K562 (cell line): ENCODE results near the gene GPR4. TPM values are rescaled to one million over a fixed set of nuclear protein-coding genes. Genes with fewer than 3 reads are reported as not detected.

Source experiments
- ATAC-seq: fragments of 200-7000 bp; cut with Tn5 transposase; 3 replicates; pipeline ENCODE4 v1.9.1; 2020; ENCODE audit warnings: moderate library complexity
- BruUV-seq: library from RNA; stranded (reverse); fragments of 400-500 nt; replicated peaks from 2 replicates; lab custom pipeline; 2021; lab: Mats Ljungman, UMichigan
- CTCF ChIA-PET: fragments of 300-600 bp; formaldehyde crosslinking; extraction: SDS; loops from one replicate; lab custom pipeline; 2021; ENCODE audit warnings: low intra/inter-chr PET ratio; lab: Yijun Ruan, JAX
- POLR2A ChIA-PET: fragments of 300-600, 350-650 bp; sonication (Branson Sonifier 250); formaldehyde crosslinking; extraction: SDS; loops from one replicate; lab custom pipeline; 2021; ENCODE audit warnings: antibody characterized with exemption, inconsistent platforms; lab: Yijun Ruan, JAX
- DNase-seq, 4 experiments: peaks; one replicate each; pipeline versions ENCODE4 v3.0.0 to v3.0.0-alpha.2; 2011 to 2018; ENCODE audit warnings: low spot score in 3 of 4, mixed read lengths in 3 of 4; ENCODE audit errors: extremely low read depth in 1 of 4
- FAIRE-seq: peaks from 2 replicates; lab custom pipeline; 2011; peaks lifted over from hg19 to GRCh38; lab: Jason Lieb, UNC
- H2AFZ ChIP-seq: 2 replicates; pipeline ENCODE4 v1.6.0; 2011; ENCODE audit warnings: low read depth, low read length, control low read depth, inconsistent platforms
- H3K27ac ChIP-seq: fragments of 200-600 bp; 3 replicates; pipeline ENCODE4 v1.8.0; 2011; ENCODE audit warnings: low read depth, mild to moderate bottlenecking, control low read depth, inconsistent platforms, low read length, moderate library complexity, mixed read lengths; ENCODE audit errors: extremely low read depth
- H3K27me3 ChIP-seq, 2 experiments: fragments of 300-600 bp in 1 of 2; 2 replicates in 1 of 2; 3 replicates in 1 of 2; pipeline versions ENCODE4 v1.6.0 to v1.8.0; 2011; ENCODE audit warnings: inconsistent platforms in 2 of 2, low read length in 2 of 2, mild to moderate bottlenecking in 1 of 2, mixed read lengths in 1 of 2, moderate library complexity in 1 of 2; ENCODE audit not compliant: control insufficient read depth in 2 of 2, insufficient read depth in 2 of 2
- H3K36me3 ChIP-seq: fragments of 300-600 bp; 3 replicates; pipeline ENCODE4 v1.8.0; 2011; ENCODE audit warnings: mild to moderate bottlenecking, low read length, inconsistent platforms; ENCODE audit not compliant: control insufficient read depth, insufficient read depth
- H3K4me1 ChIP-seq, 2 experiments: fragments of 200-600 bp in 1 of 2; replicated peaks in 1 of 2; 2 replicates in 1 of 2; 3 replicates in 1 of 2; pipeline versions ENCODE4 v1.5.1 to v1.8.0; 2011; ENCODE audit warnings: inconsistent platforms in 2 of 2, low read length in 2 of 2, mild to moderate bottlenecking in 1 of 2, mixed read lengths in 1 of 2, moderate library complexity in 1 of 2; ENCODE audit not compliant: control insufficient read depth in 2 of 2, insufficient read depth in 2 of 2
- H3K4me2 ChIP-seq: 2 replicates; pipeline ENCODE4 v1.6.1; 2011; ENCODE audit warnings: low read length, control low read depth, inconsistent platforms, mixed read lengths; ENCODE audit not compliant: insufficient read depth
- H3K4me3 ChIP-seq: fragments of 200-600 bp; sonication (generic), shearing (Covaris generic); 2 replicates; pipeline ENCODE4 v1.5.1; 2016; ENCODE audit warnings: control low read depth, inconsistent platforms
- H3K79me2 ChIP-seq: fragments of 200-600 bp; 3 replicates; pipeline ENCODE4 v1.8.0; 2011; ENCODE audit warnings: low read length, inconsistent platforms; ENCODE audit not compliant: control insufficient read depth, insufficient read depth
- H3K9ac ChIP-seq, 2 experiments: 2 replicates each; pipeline versions ENCODE4 v1.6.0 to v1.6.1; 2011; ENCODE audit warnings: low read depth in 2 of 2, low read length in 2 of 2, control low read depth in 1 of 2, inconsistent platforms in 1 of 2, mild to moderate bottlenecking in 1 of 2, mixed read lengths in 1 of 2; ENCODE audit not compliant: insufficient read depth in 1 of 2
- H3K9me1 ChIP-seq: one replicate; pipeline ENCODE4 v1.6.0; 2011; ENCODE audit warnings: inconsistent platforms, mild to moderate bottlenecking, low read length, moderate library complexity; ENCODE audit not compliant: control insufficient read depth, insufficient read depth
- H3K9me3 ChIP-seq: replicated peaks from 2 replicates; pipeline ENCODE4 v1.5.1; 2011; ENCODE audit warnings: low read depth, low read length, inconsistent platforms; ENCODE audit not compliant: control insufficient read depth, insufficient read depth
- H4K20me1 ChIP-seq: replicated peaks from 2 replicates; pipeline ENCODE4 v1.6.1; 2011; ENCODE audit warnings: low read length, inconsistent platforms, mixed read lengths; ENCODE audit not compliant: control insufficient read depth, insufficient read depth
- CBFA2T3 ChIP-seq: fragments of 450-650 bp; IDR thresholded peaks from 2 replicates; pipeline ENCODE4 v1.6.1; 2017
- FOXK2 ChIP-seq, 2 experiments: fragments of 450-650 bp; IDR thresholded peaks in 1 of 2; conservative IDR thresholded peaks in 1 of 2; 2 replicates each; pipeline ENCODE4 v1.6.1; 2016; ENCODE audit warnings: low read depth in 2 of 2, mild to moderate bottlenecking in 1 of 2
- HIVEP1 ChIP-seq: fragments of 250-450 bp; sonication (Bioruptor Pico); IDR thresholded peaks from 2 replicates; pipeline ENCODE4 v1.4.0; 2020; ENCODE audit warnings: mild to moderate bottlenecking
- IRF2 ChIP-seq: sonication (generic); formaldehyde crosslinking; IDR thresholded peaks from 2 replicates; pipeline ENCODE4 v1.8.1; 2022; ENCODE audit warnings: mild to moderate bottlenecking, missing genetic modification reagents
- NFE2 ChIP-seq: IDR thresholded peaks from 2 replicates; pipeline ENCODE4 v1.6.1; 2014; ENCODE audit warnings: antibody characterized with exemption, low read depth
- RAD51 ChIP-seq: fragments of 450-650 bp; IDR thresholded peaks from 2 replicates; pipeline ENCODE4 v1.7.1; 2016; ENCODE audit warnings: low read depth, mild to moderate bottlenecking, borderline replicate concordance
- ZFP36 ChIP-seq: fragments of 150-350 bp; IDR thresholded peaks from 2 replicates; pipeline ENCODE4 v1.6.1; 2018; ENCODE audit warnings: low read length, low read depth; ENCODE audit not compliant: partially characterized antibody
- WGBS: fragments of 100-300 bp; shearing (Covaris generic); methylation state at CpG from one replicate; pipeline ENCODE4 v1.1.6; 2016; ENCODE audit warnings: low coverage, mixed read lengths; ENCODE audit not compliant: insufficient coverage; ENCODE audit errors: missing lambda C conversion rate; 5-methylcytosine and 5-hydroxymethylcytosine counted together
- in situ Hi-C: fragments of 300-500 bp; cut with MboI; formaldehyde crosslinking; loops from 4 replicates; pipeline ENCODE4 v1.15.0; 2018; ENCODE audit warnings: inconsistent platforms, mixed read lengths
- intact Hi-C: fragments of 100-400 bp; cut with micrococcal nuclease; formaldehyde crosslinking; loops from 2 replicates; pipeline ENCODE4 v1.14.2; 2022
- polyA plus RNA-seq, 8 experiments: library from polyadenylated mRNA; depleted of rRNA in 4 of 8; stranded (reverse) in 5 of 8; unstranded in 3 of 8; fragments of >200 nt; fragmentation: Nextera tagmentation in 2 of 8; fragmentation: Illumina TruSeq in 1 of 8; extraction: Ambion mirVana in 2 of 8; extraction: Trizol in 1 of 8; gene quantifications; 2 replicates each; pipeline versions ENCODE4 v1.2.1 to v1.2.3, GENCODE V29; 2011 to 2014; ENCODE audit warnings: inconsistent platforms in 1 of 8, missing spikeins in 1 of 8
- total RNA-seq, 7 experiments: library from RNA; depleted of rRNA in 6 of 7; stranded (reverse); fragments of >200 nt in 6 of 7; fragmentation: Illumina TruSeq in 2 of 7; extraction: Trizol in 2 of 7; gene quantifications; 2 replicates each; pipeline versions ENCODE4 v1.2.1 to v1.2.3, GENCODE V29; 2011 to 2021; ENCODE audit warnings: low replicate concordance in 1 of 7

GPR4 gene
- total and polyA plus RNA-seq, 9 of the 15 experiments (the other 6 are each of a cell fraction or from before 2014, with no cell fraction given), result 0.03 to 0.09 (median 0.04) TPM; not detected in 5

- Histone ChIP-seq H3K27ac (no peak overlapping the region), H3K9me1 (no peaks in the 10 kb centered on the region), H3K9me3 (no peaks in the 10 kb centered on the region), H2AFZ (no peak overlapping the region), H3K27me3 (no peaks in the 10 kb centered on the region), H3K79me2 (no peaks in the 10 kb centered on the region), H3K4me2 (no peak overlapping the region), H3K4me1 (peaks cover 6 to 12% of the 10 kb centered on the region in 2 experiments; a peak in 4 of 5 replicates), H3K36me3 (peaks cover 38% of the 10 kb centered on the region; the same call in 2 of the 3 replicates), H4K20me1 (no peaks in the 10 kb centered on the region), H3K4me3 (no peak overlapping the region), H3K9ac (no peak overlapping the region)
- in situ Hi-C loops, result no loop called here
- ATAC-seq (no peak), DNase-seq (no peak), FAIRE-seq (no peak)
- TF ChIP-seq NFE2 (no peak), HIVEP1 (CRISPR knock-in tag) (no peak), FOXK2 (conservative IDR thresholded peaks at IDR 0.05 in 1 of 2, IDR thresholded peaks at IDR 0.05 in 1 of 2; ENCODE audit: low read depth in 2 of 2) (no peak), ZFP36 (peak; percentile 57), RAD51 (no peak), CBFA2T3 (0 out of 2 replicates have a peak, but pooled peaks have one; percentile 10), IRF2 (CRISPR knock-in tag) (no peak)
- CTCF ChIA-PET, result interaction anchor here (0.7 kb wide), 1 partner anchor 34 kb away, joined by 3 read pairs; no protein-coding TSS in a partner anchor
- POLR2A ChIA-PET, result no interaction called here
- no TSS peak for BruUV-seq
- 51% methylated on average over 6 of the region's 6 CpGs for WGBS
- intact Hi-C loops, result no loop called here
Measured at GRCh38 chr19:45608948-45609347, 6.9 kb upstream of the GPR4 start.
